Activated CD4-positive, alpha-beta T cell treated with anti-CD3 and anti-CD28 coated beads for 24 hours (primary cell): ENCODE data around the gene GALNT2.
A peak's percentile ranks its signal among the peaks of the same experiment; 100 is the strongest.

Source experiments
- DNase-seq, 2 donors: peaks; one replicate each; pipeline ENCODE4 v3.0.0-alpha.2; 2020; ENCODE audit warnings: low read depth in 2 of 2

GALNT2 gene

GRCh38 chr1:230050973-230051735 lies 15.9 kb upstream of the GALNT2 start:
- DNase-seq: no peak

GRCh38 chr1:230052018-230052417 lies 15.0 kb upstream of the GALNT2 start:
- no peak for DNase-seq

- DNase-seq: no peak
Observed at GRCh38 chr1:230052665-230053064, 14.4 kb upstream of the GALNT2 start.

GRCh38 chr1:230054092-230054749 lies 12.8 kb upstream of the GALNT2 start:
- DNase-seq: no peak

GRCh38 chr1:230056098-230056497 lies 10.9 kb upstream of the GALNT2 start:
- DNase-seq: no peak

- DNase-seq: no peak
Observed at GRCh38 chr1:230057100-230057499, 9.9 kb upstream of the GALNT2 start.

- no peak for DNase-seq
Observed at GRCh38 chr1:230057681-230058565, 9.1 kb upstream of the GALNT2 start.

- DNase-seq: no peak
Observed at GRCh38 chr1:230058626-230059025, 8.4 kb upstream of the GALNT2 start.

GRCh38 chr1:230061801-230062200 lies 5.2 kb upstream of the GALNT2 start:
- DNase-seq: no peak

- no peak for DNase-seq
Observed at GRCh38 chr1:230062521-230062920, 4.5 kb upstream of the GALNT2 start.

- no peak for DNase-seq
Observed at GRCh38 chr1:230064283-230064682, 2.8 kb upstream of the GALNT2 start.

- no peak for DNase-seq
Observed at GRCh38 chr1:230065161-230065560, 1.9 kb upstream of the GALNT2 start.

- DNase-seq: no peak
Observed at GRCh38 chr1:230065571-230065970, 1.5 kb upstream of the GALNT2 start.

- DNase-seq: no peak
Observed at GRCh38 chr1:230066031-230066430, 1.0 kb upstream of the GALNT2 start.

GRCh38 chr1:230067419-230067870 lies 407 bp downstream of the GALNT2 start:
- DNase-seq: no peak

- DNase-seq: peak in 1 of 2 donors; percentile 16
Observed at GRCh38 chr1:230067871-230068620, 1.0 kb downstream of the GALNT2 start.

GRCh38 chr1:230068621-230068873 lies 1.5 kb downstream of the GALNT2 start:
- DNase-seq: no peak

GRCh38 chr1:230068952-230069684 lies 2.1 kb downstream of the GALNT2 start:
- no peak for DNase-seq

GRCh38 chr1:230069796-230070195 lies 2.8 kb downstream of the GALNT2 start:
- no peak for DNase-seq

- DNase-seq: no peak
Observed at GRCh38 chr1:230070321-230071208, 3.5 kb downstream of the GALNT2 start.
